Measurements from ENCODE around the gene PRF1.

DNA sequence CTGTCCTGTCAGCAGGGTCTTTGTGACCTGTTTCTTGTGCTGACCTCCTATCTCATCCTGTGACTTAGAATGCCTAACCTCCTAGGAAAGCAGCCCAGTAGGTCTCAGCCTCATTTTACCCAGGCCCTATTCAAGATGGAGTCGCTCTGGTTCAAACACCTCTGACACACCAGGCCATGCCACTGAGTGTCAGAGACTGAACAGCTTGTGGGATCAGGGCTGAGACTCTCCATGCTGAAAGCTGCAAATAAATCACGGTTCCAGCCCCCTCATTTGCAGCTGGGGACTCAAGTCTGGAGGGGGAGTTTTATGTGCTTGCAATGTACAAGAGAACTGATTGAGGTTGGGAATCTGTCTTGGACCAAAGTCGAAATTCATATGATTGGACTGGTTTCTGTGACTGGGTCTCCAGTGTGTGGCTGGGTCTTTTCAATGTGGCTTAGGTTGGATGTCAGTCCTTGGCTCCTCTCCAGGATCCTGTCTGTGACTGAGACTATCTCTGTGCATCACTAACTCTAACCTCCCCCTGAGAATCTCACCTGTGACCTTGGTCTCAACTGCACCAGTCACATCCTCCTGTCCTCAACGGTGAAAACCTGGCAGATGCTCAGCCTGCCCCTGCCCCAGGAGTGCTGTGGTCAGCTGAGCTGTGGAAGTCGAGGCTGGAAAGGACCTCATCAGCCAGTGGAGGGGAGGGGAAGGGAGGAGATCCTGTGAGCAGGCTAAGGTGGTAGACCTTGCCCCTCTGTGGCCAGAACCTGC lies 11.7 kb downstream of the PRF1 start:
- TF ChIP-seq POLR2A (IDR thresholded peaks at IDR 0.05): no peak
- TF ChIP-seq, protein P1, sequence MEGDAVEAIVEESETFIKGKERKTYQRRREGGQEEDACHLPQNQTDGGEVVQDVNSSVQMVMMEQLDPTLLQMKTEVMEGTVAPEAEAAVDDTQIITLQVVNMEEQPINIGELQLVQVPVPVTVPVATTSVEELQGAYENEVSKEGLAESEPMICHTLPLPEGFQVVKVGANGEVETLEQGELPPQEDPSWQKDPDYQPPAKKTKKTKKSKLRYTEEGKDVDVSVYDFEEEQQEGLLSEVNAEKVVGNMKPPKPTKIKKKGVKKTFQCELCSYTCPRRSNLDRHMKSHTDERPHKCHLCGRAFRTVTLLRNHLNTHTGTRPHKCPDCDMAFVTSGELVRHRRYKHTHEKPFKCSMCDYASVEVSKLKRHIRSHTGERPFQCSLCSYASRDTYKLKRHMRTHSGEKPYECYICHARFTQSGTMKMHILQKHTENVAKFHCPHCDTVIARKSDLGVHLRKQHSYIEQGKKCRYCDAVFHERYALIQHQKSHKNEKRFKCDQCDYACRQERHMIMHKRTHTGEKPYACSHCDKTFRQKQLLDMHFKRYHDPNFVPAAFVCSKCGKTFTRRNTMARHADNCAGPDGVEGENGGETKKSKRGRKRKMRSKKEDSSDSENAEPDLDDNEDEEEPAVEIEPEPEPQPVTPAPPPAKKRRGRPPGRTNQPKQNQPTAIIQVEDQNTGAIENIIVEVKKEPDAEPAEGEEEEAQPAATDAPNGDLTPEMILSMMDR (IDR thresholded peaks at IDR 0.05): no peak

All from tibial nerve (tissue), 3 donors.